AG04449 (cell line): ENCODE data around the gene AHCY.

Experiments
- CTCF ChIA-PET: fragments of 350-600 bp; formaldehyde crosslinking; extraction: SDS; loops from one replicate; lab custom pipeline; 2021; ENCODE audit warnings: antibody characterized with exemption; lab: Yijun Ruan, JAX
- POLR2A ChIA-PET: fragments of 400-600, 350-600 bp; formaldehyde crosslinking; extraction: SDS; loops from one replicate; lab custom pipeline; 2020; ENCODE audit warnings: antibody characterized with exemption, inconsistent platforms; lab: Yijun Ruan, JAX
- DNase-seq: peaks from one replicate; pipeline ENCODE4 v3.0.0-alpha.2; 2010; ENCODE audit warnings: low read depth, low spot score
- H3K4me3 ChIP-seq: 2 replicates; pipeline ENCODE4 v1.5.1; 2011; ENCODE audit warnings: low read depth, mild to moderate bottlenecking, control low read depth, low read length
- TF ChIP-seq, protein P1 (sequence below): IDR thresholded peaks from one replicate; pipeline ENCODE4 v1.5.1; 2011; ENCODE audit warnings: mild to moderate bottlenecking, moderate library complexity, low read length, control low read depth, inconsistent platforms; ENCODE audit not compliant: insufficient read depth; ENCODE audit errors: missing control alignments

Gene AHCY

DNA sequence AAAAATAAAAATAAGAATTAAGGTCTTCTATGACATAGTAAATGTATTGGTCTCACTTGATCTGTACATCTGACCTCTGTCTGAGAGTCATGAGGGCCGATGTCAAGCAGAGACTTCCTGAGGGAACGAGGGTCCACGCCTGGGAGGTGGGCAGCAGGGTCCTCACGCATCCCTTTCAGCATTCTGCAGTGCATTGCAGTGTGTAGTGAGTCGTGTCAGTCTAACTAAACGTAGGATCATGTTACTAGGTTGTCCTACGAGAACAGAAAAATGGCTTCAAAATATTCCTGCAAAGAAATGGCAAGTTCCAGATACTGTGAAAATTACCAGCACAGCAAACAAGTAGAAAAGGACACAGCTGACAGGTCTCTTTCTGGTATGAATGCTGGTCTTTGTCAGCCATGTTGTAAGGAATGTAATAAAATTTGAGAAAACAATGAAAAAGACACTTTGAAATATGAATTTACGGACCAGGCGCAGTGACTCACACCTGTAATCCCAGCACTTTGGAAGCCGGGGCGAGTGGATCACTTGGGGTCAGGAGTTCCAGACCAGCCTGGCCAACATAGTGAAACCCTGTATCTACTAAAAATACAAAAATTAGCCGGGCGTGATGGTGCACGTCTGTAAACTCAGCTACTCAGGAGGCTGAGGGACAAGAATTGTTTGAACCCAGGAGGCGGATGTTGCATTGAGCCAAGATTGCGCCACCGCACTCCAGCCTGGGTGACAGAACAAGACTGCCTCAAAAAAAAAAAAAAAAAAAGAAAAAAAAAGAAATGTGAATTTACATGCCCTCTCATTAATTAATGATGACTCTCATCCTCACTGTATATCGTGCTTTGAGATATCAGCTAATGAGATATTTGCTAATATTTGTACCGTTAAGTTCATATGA, 2.4 kb upstream of the AHCY start:
- TF ChIP-seq, protein P1, sequence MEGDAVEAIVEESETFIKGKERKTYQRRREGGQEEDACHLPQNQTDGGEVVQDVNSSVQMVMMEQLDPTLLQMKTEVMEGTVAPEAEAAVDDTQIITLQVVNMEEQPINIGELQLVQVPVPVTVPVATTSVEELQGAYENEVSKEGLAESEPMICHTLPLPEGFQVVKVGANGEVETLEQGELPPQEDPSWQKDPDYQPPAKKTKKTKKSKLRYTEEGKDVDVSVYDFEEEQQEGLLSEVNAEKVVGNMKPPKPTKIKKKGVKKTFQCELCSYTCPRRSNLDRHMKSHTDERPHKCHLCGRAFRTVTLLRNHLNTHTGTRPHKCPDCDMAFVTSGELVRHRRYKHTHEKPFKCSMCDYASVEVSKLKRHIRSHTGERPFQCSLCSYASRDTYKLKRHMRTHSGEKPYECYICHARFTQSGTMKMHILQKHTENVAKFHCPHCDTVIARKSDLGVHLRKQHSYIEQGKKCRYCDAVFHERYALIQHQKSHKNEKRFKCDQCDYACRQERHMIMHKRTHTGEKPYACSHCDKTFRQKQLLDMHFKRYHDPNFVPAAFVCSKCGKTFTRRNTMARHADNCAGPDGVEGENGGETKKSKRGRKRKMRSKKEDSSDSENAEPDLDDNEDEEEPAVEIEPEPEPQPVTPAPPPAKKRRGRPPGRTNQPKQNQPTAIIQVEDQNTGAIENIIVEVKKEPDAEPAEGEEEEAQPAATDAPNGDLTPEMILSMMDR = no peak
- no peak for DNase-seq
- POLR2A ChIA-PET = no interaction called here
- CTCF ChIA-PET = interaction anchor here (2.7 kb wide), 1 partner anchor 115 kb away, joined by 10 read pairs; no protein-coding TSS in a partner anchor
- no peak overlapping the region for H3K4me3 ChIP-seq

DNA sequence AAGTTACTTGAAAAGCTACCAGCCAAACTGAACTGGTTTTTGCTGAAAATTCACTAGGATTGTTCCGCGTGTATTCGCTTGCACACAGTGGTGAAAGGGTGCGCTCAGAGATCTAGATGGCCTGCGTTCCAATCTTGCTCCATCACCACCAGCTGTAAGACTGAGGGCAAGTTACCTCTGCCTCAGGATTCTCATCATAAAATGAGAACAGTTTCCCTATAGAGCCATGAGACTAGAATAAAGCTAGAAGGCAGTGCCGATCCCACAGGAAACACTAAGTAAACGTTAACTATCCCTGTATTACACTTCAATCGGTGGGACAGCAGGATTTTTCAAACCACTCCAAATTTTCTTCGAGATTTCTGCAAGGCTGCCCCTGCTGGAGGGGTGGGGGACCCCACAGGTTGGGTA, 838 bp downstream of the AHCY start:
- peak overlapping the region; percentile 78 for H3K4me3 ChIP-seq
- DNase-seq = no peak
- TF ChIP-seq, protein P1 = no peak
- ChIA-PET POLR2A (interaction anchor here (0.7 to 1.0 kb wide), 3 partner anchors 11 to 84 kb away, joined by 3 to 5 read pairs (median 3); no protein-coding TSS in a partner anchor), CTCF (interaction anchor here (1.2 to 10.3 kb wide), 6 partner anchors 10 to 176 kb away, joined by 3 to 94 read pairs (median 4); no protein-coding TSS in a partner anchor)

DNA sequence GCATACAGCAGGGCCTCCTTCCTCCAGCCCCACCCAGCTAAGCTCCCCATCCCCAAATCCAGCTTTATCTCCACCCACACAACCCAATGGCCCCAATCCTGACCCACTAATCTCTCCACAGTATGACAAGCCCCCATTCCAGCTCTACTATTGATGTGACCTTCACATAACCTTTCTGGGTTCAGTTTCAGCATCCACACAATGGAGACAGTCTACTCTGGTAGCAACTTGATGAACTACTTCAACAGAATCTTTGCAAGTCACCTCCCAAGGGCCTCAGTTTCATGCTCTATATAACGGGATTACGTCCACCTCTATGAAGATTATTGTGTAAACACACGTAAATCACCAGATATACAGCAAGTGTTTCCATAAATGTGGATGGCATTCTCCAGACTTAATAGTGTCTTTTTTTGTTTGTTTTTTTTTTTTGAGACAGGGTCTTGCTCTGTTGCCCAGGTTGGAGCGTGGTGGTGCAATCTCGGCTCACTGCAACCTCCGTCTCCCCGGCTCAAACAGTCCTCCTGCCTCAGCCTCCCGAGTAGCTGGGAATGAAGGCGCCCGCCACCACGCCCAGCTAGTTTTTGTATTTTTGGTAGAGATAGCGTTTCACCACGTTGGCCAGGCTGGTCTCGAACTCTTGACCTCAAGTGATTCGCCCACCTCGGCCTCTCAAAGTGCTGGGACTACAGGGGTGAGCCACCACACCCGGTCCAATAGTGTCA, 1.4 kb downstream of the AHCY start:
- H3K4me3 ChIP-seq = peak overlapping the region; percentile 78
- CTCF ChIA-PET = interaction anchor here (1.2 to 10.3 kb wide), 6 partner anchors 9 to 176 kb away, joined by 3 to 94 read pairs (median 4); no protein-coding TSS in a partner anchor
- POLR2A ChIA-PET = interaction anchor here (0.7 to 1.0 kb wide), 2 partner anchors 53 to 83 kb away, joined by 3 read pairs; no protein-coding TSS in a partner anchor
- TF ChIP-seq, protein P1 = no peak
- DNase-seq = no peak

DNA sequence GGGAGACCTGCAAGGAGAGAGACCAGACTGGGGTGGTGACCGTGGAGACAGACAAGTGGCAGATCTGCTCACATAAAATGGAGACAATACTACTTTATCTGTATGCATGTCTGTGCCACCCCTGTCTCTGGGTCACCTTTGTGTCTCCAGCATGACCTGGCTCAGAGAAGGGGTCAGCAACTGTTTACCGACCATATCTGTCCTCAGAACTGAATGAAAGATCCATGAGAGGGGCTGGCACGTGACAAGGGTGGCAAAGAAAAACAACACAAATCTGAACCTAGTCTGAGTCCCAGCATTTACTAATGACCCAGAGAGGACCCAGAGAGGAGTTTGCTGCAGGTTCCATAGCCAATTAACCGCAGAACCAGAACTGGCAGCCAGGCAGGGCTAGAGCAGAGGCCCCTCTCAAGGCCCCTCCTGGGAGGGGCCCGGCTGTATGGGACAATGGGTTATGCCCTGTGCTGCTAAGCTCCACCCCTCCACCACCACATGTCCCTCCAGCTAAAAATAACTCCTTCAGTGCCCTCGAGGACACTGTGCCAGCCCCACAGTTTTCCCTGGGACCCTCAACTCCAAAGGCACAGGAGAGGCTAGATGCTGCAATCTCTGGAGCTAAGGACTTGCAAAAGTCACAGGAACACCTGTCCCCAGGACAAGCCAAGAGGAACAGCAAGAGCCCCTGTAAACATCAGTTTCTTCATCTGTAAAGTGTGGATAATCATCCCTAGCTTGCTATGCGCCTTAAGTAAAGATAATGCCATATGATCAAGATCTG, 2.2 kb downstream of the AHCY start:
- TF ChIP-seq, protein P1 = no peak
- no peak overlapping the region for H3K4me3 ChIP-seq
- DNase-seq = no peak
- POLR2A ChIA-PET = interaction anchor here (1.0 kb wide), 1 partner anchor 52 kb away, joined by 3 read pairs; no protein-coding TSS in a partner anchor
- CTCF ChIA-PET = interaction anchor here (1.6 to 10.3 kb wide), 5 partner anchors 8 to 222 kb away, joined by 4 to 94 read pairs (median 5); no protein-coding TSS in a partner anchor

DNA sequence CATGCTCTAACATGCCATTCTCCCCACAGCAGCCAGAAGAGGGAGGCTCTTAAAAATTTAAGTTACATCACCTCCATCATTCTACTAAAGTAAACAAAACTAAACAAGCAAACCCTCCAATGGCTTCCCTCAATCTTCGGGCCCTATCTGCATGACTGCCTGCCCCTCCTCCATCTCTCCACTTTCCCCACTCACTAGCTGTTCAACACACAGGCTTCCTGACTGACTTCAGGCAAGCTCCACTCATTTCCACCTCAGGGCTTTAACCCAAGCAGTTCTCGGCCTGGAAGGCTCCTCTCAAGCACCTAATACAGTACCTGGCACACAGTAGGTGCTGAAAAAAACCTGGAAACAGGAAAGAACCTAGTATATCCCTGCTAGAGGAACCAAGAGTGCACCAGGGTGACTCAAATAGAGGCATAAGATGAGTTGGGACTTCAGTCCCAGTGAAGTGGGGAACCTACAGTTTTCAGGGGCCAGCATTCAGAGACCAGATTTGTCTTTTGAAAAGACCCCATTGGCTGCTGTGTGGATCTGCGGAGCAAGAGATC, 2.8 kb downstream of the AHCY start:
- H3K4me3 ChIP-seq = no peak overlapping the region
- POLR2A ChIA-PET = no interaction called here
- CTCF ChIA-PET = interaction anchor here (1.3 to 10.3 kb wide), 4 partner anchors 12 to 223 kb away, joined by 3 to 94 read pairs (median 8); no protein-coding TSS in a partner anchor
- TF ChIP-seq, protein P1 = no peak
- DNase-seq = no peak
